Neural cell (in vitro differentiated cells): ENCODE measurements around the gene CELSR3. TPM values are rescaled to one million over a fixed set of nuclear protein-coding genes. Genes with fewer than 3 reads are reported as not detected.

Source experiments
- H2AFZ ChIP-seq: fragments of 200-600, 300-800 bp; sonication (generic), shearing (Covaris generic); 2 replicates; pipeline ENCODE4 v1.6.0; 2014; ENCODE audit warnings: low read depth, mild to moderate bottlenecking, antibody characterized with exemption, low read length, moderate library complexity
- H3F3A ChIP-seq: fragments of 200-600 bp; shearing (Covaris generic); 2 replicates; pipeline ENCODE4 v1.6.1; 2016; ENCODE audit warnings: mild to moderate bottlenecking, moderate library complexity, mixed read lengths, antibody characterized with exemption, low read length; ENCODE audit not compliant: insufficient read depth, poor library complexity, severe bottlenecking
- H3K27ac ChIP-seq: fragments of 200-600, 300-800 bp; sonication (generic), shearing (Covaris generic); 2 replicates; pipeline ENCODE4 v1.5.1; 2014; ENCODE audit warnings: mild to moderate bottlenecking, low read length, moderate library complexity
- H3K27me3 ChIP-seq: fragments of 300-800, 200-600 bp; sonication (generic), shearing (Covaris generic); 2 replicates; pipeline ENCODE4 v1.6.0; 2014; ENCODE audit warnings: mild to moderate bottlenecking, low read depth, low read length, moderate library complexity; ENCODE audit not compliant: insufficient read depth
- H3K36me3 ChIP-seq: fragments of 300-800, 200-600 bp; sonication (generic), shearing (Covaris generic); 2 replicates; pipeline ENCODE4 v1.5.1; 2014; ENCODE audit warnings: mild to moderate bottlenecking, antibody characterized with exemption, low read length, moderate library complexity; ENCODE audit not compliant: insufficient read depth
- H3K4me2 ChIP-seq: fragments of 300-800, 200-600 bp; sonication (generic), shearing (Covaris generic); 2 replicates; pipeline ENCODE4 v1.6.0; 2014; ENCODE audit warnings: mild to moderate bottlenecking, low read length
- H3K4me3 ChIP-seq: fragments of 300-800, 200-600 bp; sonication (generic), shearing (Covaris generic); 2 replicates; pipeline ENCODE4 v1.5.1; 2014; ENCODE audit warnings: mild to moderate bottlenecking, low read length, moderate library complexity
- H3K79me2 ChIP-seq: fragments of 200-600 bp; shearing (Covaris generic); replicated peaks from 2 replicates; pipeline ENCODE4 v1.6.0; 2014; ENCODE audit warnings: mild to moderate bottlenecking, low read length, moderate library complexity; ENCODE audit not compliant: insufficient read depth
- H3K9ac ChIP-seq: fragments of 300-800, 200-600 bp; sonication (generic), shearing (Covaris generic); 2 replicates; pipeline ENCODE4 v1.6.1; 2016; ENCODE audit warnings: mild to moderate bottlenecking, low read length, mixed read lengths
- H3K9me2 ChIP-seq: fragments of 200-600 bp; shearing (Covaris generic); 2 replicates; pipeline ENCODE4 v1.6.1; 2016; ENCODE audit warnings: mild to moderate bottlenecking, low read length, mixed read lengths; ENCODE audit not compliant: insufficient read depth
- H3K9me3 ChIP-seq: fragments of 200-600, 300-800 bp; sonication (generic), shearing (Covaris generic); 2 replicates; pipeline ENCODE4 v1.6.1; 2016; ENCODE audit warnings: mild to moderate bottlenecking, mixed run types, low read length, moderate library complexity, mixed read lengths
- H4K20me1 ChIP-seq: fragments of 200-600 bp; shearing (Covaris generic); 2 replicates; pipeline ENCODE4 v1.6.1; 2016; ENCODE audit warnings: mild to moderate bottlenecking, mixed run types; ENCODE audit not compliant: insufficient read depth
- CTCF ChIP-seq: fragments of 450-650 bp; IDR thresholded peaks from 2 replicates; pipeline ENCODE4 v1.5.1; 2014; ENCODE audit warnings: antibody characterized with exemption, mild to moderate bottlenecking, moderate library complexity; ENCODE audit not compliant: poor library complexity, severe bottlenecking
- EP300 ChIP-seq: fragments of 450-650 bp; conservative IDR thresholded peaks from 2 replicates; pipeline ENCODE4 v1.6.1; 2014; ENCODE audit warnings: antibody characterized with exemption, mild to moderate bottlenecking, moderate library complexity; ENCODE audit not compliant: poor library complexity, severe bottlenecking
- EZH2 ChIP-seq: fragments of 200-600, 300-800 bp; shearing (Covaris generic), sonication (generic); IDR thresholded peaks from 2 replicates; pipeline ENCODE4 v1.6.1; 2014; ENCODE audit warnings: antibody characterized with exemption, low read length, borderline replicate concordance, mild to moderate bottlenecking; ENCODE audit not compliant: insufficient read depth, poor library complexity, severe bottlenecking
- MXI1 ChIP-seq: fragments of 450-650 bp; conservative IDR thresholded peaks from 2 replicates; pipeline ENCODE4 v1.6.1; 2014; ENCODE audit warnings: antibody characterized with exemption, mild to moderate bottlenecking; ENCODE audit not compliant: poor library complexity, severe bottlenecking
- POLR2AphosphoS5 ChIP-seq: IDR thresholded peaks from 2 replicates; pipeline ENCODE4 v1.6.1; 2012
- RAD21 ChIP-seq: fragments of 450-650 bp; conservative IDR thresholded peaks from 2 replicates; pipeline ENCODE4 v1.6.1; 2014; ENCODE audit warnings: antibody characterized with exemption, mild to moderate bottlenecking, moderate library complexity
- SMC3 ChIP-seq: fragments of 450-650 bp; conservative IDR thresholded peaks from 2 replicates; pipeline ENCODE4 v1.6.1; 2014; ENCODE audit warnings: antibody characterized with exemption, mild to moderate bottlenecking, moderate library complexity; ENCODE audit not compliant: poor library complexity
- TAF1 ChIP-seq: IDR thresholded peaks from 2 replicates; pipeline ENCODE4 v1.6.1; 2012; ENCODE audit warnings: low read depth
- polyA plus RNA-seq: library from polyadenylated mRNA; depleted of rRNA; stranded (reverse); fragments of >200 nt; gene quantifications from 2 replicates; pipeline ENCODE4 v1.2.3, GENCODE V29; 2014
- small RNA-seq, 3 experiments: library from RNA; depleted of rRNA; stranded (forward); fragments of <200 nt; gene quantifications; one replicate each; pipeline ENCODE3, GENCODE V24; 2012
- TF ChIP-seq, protein P1 (sequence below): IDR thresholded peaks from 2 replicates; pipeline ENCODE4 v1.6.1; 2012; ENCODE audit warnings: borderline replicate concordance

Gene CELSR3
- polyA plus RNA-seq, 1 donor from 2014 or later, result 54.9 TPM

GRCh38 chr3:48587686-48588085, 75.0 kb downstream of the CELSR3 start:
- Histone ChIP-seq H3K79me2 (no peaks in the 10 kb centered on the region), H3K4me3 (no peak overlapping the region), H3K9me3 (no peaks in the 10 kb centered on the region), H3K27me3 (no peaks in the 10 kb centered on the region), H4K20me1 (no peaks in the 10 kb centered on the region), H3K9me2 (no peaks in the 10 kb centered on the region), H3K36me3 (no peaks in the 10 kb centered on the region), H3K9ac (no peak overlapping the region), H3K27ac (no peak overlapping the region), H2AFZ (no peak overlapping the region), H3F3A (no peaks in the 10 kb centered on the region), H3K4me2 (no peak overlapping the region)
- no peak for TF ChIP-seq POLR2AphosphoS5
- TF ChIP-seq, protein P1, sequence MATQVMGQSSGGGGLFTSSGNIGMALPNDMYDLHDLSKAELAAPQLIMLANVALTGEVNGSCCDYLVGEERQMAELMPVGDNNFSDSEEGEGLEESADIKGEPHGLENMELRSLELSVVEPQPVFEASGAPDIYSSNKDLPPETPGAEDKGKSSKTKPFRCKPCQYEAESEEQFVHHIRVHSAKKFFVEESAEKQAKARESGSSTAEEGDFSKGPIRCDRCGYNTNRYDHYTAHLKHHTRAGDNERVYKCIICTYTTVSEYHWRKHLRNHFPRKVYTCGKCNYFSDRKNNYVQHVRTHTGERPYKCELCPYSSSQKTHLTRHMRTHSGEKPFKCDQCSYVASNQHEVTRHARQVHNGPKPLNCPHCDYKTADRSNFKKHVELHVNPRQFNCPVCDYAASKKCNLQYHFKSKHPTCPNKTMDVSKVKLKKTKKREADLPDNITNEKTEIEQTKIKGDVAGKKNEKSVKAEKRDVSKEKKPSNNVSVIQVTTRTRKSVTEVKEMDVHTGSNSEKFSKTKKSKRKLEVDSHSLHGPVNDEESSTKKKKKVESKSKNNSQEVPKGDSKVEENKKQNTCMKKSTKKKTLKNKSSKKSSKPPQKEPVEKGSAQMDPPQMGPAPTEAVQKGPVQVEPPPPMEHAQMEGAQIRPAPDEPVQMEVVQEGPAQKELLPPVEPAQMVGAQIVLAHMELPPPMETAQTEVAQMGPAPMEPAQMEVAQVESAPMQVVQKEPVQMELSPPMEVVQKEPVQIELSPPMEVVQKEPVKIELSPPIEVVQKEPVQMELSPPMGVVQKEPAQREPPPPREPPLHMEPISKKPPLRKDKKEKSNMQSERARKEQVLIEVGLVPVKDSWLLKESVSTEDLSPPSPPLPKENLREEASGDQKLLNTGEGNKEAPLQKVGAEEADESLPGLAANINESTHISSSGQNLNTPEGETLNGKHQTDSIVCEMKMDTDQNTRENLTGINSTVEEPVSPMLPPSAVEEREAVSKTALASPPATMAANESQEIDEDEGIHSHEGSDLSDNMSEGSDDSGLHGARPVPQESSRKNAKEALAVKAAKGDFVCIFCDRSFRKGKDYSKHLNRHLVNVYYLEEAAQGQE, result no peak
- no peak for TF ChIP-seq RAD21
- TF ChIP-seq EP300, result no peak
- TF ChIP-seq CTCF, result no peak
- no peak for TF ChIP-seq MXI1
- TF ChIP-seq EZH2, result no peak
- TF ChIP-seq TAF1, result no peak
- no peak for TF ChIP-seq SMC3

Small RNA genes lying within 50 kb of the gene (small RNA-seq; reads per million reads assigned to genes)
- gene AC141002.1, result 0 reads per million in 3 experiments

Other genes starting within 250 kb of the CELSR3 start
- gene PLXNB1, start 232.8 kb downstream of the CELSR3 start, polyA plus RNA-seq, result 134 and 148 TPM in 2 replicates
- 27.2 and 29.0 TPM in 2 replicates for gene CCDC51, start 222.8 kb downstream of the CELSR3 start, polyA plus RNA-seq
- gene TMA7, start 222.6 kb downstream of the CELSR3 start, polyA plus RNA-seq, result 1,717 and 1,747 TPM in 2 replicates
- 10.3 and 11.1 TPM in 2 replicates for gene ATRIP, start 216.1 kb downstream of the CELSR3 start, polyA plus RNA-seq
- 121 and 142 TPM in 2 replicates for gene SHISA5, start 158.7 kb downstream of the CELSR3 start, polyA plus RNA-seq
- gene PFKFB4, start 106.1 kb downstream of the CELSR3 start, polyA plus RNA-seq, result 29.4 and 32.4 TPM in 2 replicates
- 0.68 and 2.0 TPM in 2 replicates for gene UCN2, start 99.1 kb downstream of the CELSR3 start, polyA plus RNA-seq
- gene COL7A1, start 67.6 kb downstream of the CELSR3 start, polyA plus RNA-seq, result 45.3 and 53.6 TPM in 2 replicates
- gene UQCRC1, start 53.2 kb downstream of the CELSR3 start, polyA plus RNA-seq, result 267 and 333 TPM in 2 replicates
- gene TMEM89, start 41.1 kb downstream of the CELSR3 start, polyA plus RNA-seq, result 0.52 TPM in 1 of 2 replicates, not detected in the other
- 23.6 and 25.7 TPM in 2 replicates for gene SLC26A6, start 27.4 kb downstream of the CELSR3 start, polyA plus RNA-seq
- 19.0 and 29.3 TPM in 2 replicates for gene NCKIPSD, start 23.0 kb upstream of the CELSR3 start, polyA plus RNA-seq
- gene IP6K2, start 54.3 kb upstream of the CELSR3 start, polyA plus RNA-seq, result 451 and 480 TPM in 2 replicates
- 23.8 and 26.1 TPM in 2 replicates for gene PRKAR2A, start 185.0 kb upstream of the CELSR3 start, polyA plus RNA-seq
- 1.5 and 7.1 TPM in 2 replicates for gene SLC25A20, start 236.0 kb upstream of the CELSR3 start, polyA plus RNA-seq